Mucosa of rectum (tissue), 2 donors: ENCODE results near the gene DMBT1.

ENCODE experiments used
- H3K27ac ChIP-seq, 2 donors: one replicate each; pipeline ENCODE4 v1.7.0; 2013; ENCODE audit warnings: inconsistent platforms in 2 of 2, low read depth in 2 of 2, low read length in 2 of 2
- H3K27me3 ChIP-seq, 2 donors: one replicate each; pipeline ENCODE4 v1.7.0; 2013; ENCODE audit warnings: low read length in 2 of 2; ENCODE audit not compliant: control insufficient read depth in 2 of 2, insufficient read depth in 2 of 2
- H3K36me3 ChIP-seq, 2 donors: one replicate each; pipeline ENCODE4 v1.7.0; 2013; ENCODE audit warnings: low read length in 2 of 2; ENCODE audit not compliant: control insufficient read depth in 2 of 2, insufficient read depth in 2 of 2
- H3K4me1 ChIP-seq, 2 donors: one replicate each; pipeline ENCODE4 v1.7.0; 2013; ENCODE audit warnings: low read length in 2 of 2, mild to moderate bottlenecking in 1 of 2; ENCODE audit not compliant: control insufficient read depth in 2 of 2, insufficient read depth in 2 of 2
- H3K4me3 ChIP-seq, 2 donors: one replicate each; pipeline ENCODE4 v1.7.0; 2013; ENCODE audit warnings: low read length in 2 of 2
- H3K9ac ChIP-seq, 2 donors: one replicate each; pipeline ENCODE4 v1.7.0; 2013; ENCODE audit warnings: low read length in 2 of 2, low read depth in 1 of 2, mild to moderate bottlenecking in 1 of 2
- H3K9me3 ChIP-seq, 2 donors: one replicate each; pipeline ENCODE4 v1.7.0; 2013; ENCODE audit warnings: low read length in 2 of 2; ENCODE audit not compliant: control insufficient read depth in 2 of 2
- donor health status: healthy.
- donor health status: Normal muscosa, but diverticular disease.

Gene DMBT1

DNA sequence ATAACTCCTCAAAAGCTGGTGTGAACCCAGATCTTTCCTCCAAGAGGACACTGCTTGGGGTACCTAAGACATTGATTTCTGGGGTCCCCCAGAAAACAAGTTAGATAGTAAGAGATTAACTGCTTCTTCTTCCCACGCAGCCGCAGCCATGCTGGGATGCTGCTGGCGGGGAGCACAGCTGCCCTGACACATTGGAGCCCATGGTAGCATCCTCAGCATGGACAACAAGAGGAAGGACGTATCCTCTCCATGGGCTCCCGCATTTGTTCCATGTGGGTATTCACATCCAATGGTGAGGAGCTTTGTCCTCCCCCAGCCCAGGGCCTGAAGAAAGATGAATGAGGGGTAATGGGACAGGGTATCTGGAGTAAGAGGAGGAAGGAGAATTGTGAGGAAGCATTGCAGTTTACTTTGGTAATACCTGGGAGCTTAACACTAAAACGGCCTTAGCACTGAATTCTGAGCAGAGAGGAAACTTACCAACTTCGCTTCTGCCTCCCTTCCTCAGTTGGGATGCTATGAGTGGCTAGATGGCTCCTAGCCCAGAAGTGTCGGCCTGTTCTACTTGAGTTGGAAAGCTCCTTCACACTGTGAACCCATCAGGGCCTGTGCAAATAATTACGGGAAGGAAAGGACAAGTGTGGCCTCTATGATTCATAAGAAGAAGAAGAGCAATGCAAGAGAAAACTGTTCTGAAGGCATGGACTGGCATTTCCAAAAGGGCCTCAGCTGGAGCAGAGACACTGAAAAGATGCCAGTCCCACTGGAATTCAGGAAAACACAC, 95.2 kb downstream of the DMBT1 start:
- Histone ChIP-seq H3K36me3 (no peaks in the 10 kb centered on the region), H3K27me3 (peaks cover 0 to 8% of the 10 kb centered on the region in 2 donors), H3K9ac (no peak overlapping the region), H3K4me1 (no peaks in the 10 kb centered on the region), H3K4me3 (no peak overlapping the region), H3K27ac (no peak overlapping the region), H3K9me3 (no peaks in the 10 kb centered on the region)

DNA sequence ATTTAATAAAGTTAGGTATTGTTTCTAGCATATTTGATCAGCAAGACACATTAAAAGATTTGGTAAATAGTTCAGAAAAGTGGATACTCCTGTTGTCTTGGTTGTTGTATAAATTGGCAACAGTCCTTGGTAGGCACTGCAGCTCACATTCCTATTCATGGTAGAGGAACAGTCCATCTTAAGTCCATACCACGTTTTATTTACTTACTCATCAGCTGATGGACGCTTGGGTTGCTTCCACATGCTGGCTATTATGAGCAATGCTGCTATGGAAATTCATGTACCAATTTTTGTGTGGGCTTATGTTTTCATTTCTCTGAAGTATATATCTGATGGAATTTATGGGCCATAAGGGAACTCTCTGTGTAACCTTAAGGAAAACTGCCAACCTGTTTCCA, 95.8 kb downstream of the DMBT1 start:
- Histone ChIP-seq H3K36me3 (no peaks in the 10 kb centered on the region), H3K9ac (no peak overlapping the region), H3K27me3 (peaks cover 0 to 8% of the 10 kb centered on the region in 2 donors), H3K27ac (no peak overlapping the region), H3K4me1 (no peaks in the 10 kb centered on the region), H3K9me3 (no peaks in the 10 kb centered on the region), H3K4me3 (no peak overlapping the region)

DNA sequence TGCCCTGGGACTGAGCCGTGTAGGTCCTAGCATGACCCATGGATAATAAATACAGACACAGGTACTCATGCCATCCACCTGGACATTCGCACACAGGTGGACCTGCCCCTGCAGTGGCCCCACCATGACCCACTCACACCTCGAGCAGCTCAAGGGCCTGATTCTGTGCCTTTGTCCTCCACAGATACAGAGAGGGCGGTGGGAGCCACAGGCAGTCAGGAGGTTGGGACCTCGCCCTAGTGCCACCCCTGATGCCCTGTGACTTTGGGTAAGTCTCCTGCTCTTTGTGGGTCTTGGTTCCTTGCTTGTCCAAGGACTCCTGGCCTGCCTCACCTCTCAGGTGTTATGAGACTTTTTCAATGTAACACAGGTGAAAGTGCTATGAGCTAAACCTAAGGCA, 96.2 kb downstream of the DMBT1 start:
- Histone ChIP-seq H3K36me3 (no peaks in the 10 kb centered on the region), H3K4me3 (no peak overlapping the region), H3K4me1 (no peaks in the 10 kb centered on the region), H3K27ac (no peak overlapping the region), H3K9me3 (no peaks in the 10 kb centered on the region), H3K27me3 (peaks cover 0 to 8% of the 10 kb centered on the region in 2 donors), H3K9ac (no peak overlapping the region)

DNA sequence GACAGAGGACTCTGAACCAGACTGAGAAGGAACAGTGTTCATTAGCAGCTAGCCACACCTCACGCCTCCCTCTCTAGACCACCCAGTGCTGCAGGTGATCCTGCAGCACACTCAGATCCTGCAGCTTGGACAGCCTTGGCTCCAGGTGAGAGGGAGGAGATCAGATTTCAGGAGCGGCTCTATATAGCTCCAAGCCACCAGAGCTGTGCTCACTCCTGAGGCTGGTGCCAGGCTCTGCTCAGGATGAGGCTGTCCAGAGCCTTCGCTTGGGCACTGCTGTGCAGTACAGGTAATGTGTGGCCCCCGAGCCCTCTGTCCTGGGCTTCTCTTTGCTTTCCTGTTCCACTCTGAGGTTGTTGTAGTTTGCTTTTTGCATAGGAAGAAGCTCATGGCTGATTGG, 96.7 kb downstream of the DMBT1 start:
- Histone ChIP-seq H3K4me3 (no peak overlapping the region), H3K9ac (no peak overlapping the region), H3K27me3 (peaks cover 0 to 8% of the 10 kb centered on the region in 2 donors), H3K36me3 (no peaks in the 10 kb centered on the region), H3K9me3 (no peaks in the 10 kb centered on the region), H3K4me1 (no peaks in the 10 kb centered on the region), H3K27ac (no peak overlapping the region)

DNA sequence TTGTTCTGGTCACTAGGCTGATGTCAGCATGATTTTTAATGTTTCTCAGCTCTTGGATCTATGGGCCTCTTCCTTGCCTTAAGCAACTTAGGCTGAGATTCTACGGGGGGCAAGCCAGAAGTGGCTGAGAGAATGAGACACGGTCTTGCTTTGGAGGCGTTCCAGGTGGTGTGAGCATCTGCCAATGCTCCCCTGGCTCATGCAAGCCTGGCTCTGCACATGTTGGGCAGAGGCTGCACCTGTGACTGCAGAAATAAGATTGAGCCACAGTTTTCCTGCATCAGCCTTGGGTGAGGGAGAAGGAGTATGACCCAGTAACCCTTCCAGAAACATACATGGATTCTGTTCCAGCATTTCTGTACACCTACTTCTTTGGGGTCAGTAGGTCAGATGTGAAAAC, 97.2 kb downstream of the DMBT1 start:
- Histone ChIP-seq H3K27ac (no peak overlapping the region), H3K9me3 (no peaks in the 10 kb centered on the region), H3K36me3 (no peaks in the 10 kb centered on the region), H3K4me1 (no peaks in the 10 kb centered on the region), H3K9ac (no peak overlapping the region), H3K27me3 (peaks cover 0 to 4% of the 10 kb centered on the region in 2 donors), H3K4me3 (no peak overlapping the region)

DNA sequence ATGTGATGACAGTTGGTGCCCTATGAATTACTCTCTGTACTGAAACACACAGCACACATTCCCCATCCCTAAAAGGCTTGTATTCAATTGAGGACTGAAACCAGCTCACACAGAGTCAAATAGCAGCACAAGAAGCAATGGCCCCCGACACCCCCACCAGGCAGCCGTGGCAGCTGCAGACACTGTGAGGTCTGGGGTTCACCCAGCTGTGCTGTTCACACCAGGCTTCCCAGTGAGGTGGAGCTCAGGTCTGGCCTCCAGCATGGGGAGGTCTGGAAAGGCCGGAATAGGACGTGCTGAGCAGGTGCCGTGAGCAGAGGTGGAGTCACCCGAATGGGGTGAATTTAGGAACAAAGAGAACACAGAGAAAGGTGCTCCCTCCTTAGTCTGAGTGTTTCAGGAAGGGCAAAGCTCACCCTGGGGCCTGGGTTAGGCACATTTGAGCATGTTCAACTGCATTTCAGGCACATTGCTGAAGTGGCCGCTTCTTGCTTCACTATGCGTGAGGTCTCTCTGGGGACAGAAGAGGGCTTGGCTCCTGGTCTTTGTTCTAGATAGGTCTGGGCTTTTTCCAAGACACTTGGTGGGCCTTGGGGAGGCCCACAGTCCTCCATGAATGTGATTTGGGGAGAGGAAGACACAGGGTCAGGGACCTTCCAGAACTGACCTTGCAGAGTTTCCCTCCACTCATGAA, 97.9 kb downstream of the DMBT1 start:
- Histone ChIP-seq H3K9ac (no peak overlapping the region), H3K4me1 (no peaks in the 10 kb centered on the region), H3K27me3 (peaks cover 0 to 3% of the 10 kb centered on the region in 2 donors), H3K27ac (no peak overlapping the region), H3K4me3 (no peak overlapping the region), H3K36me3 (no peaks in the 10 kb centered on the region), H3K9me3 (no peaks in the 10 kb centered on the region)

DNA sequence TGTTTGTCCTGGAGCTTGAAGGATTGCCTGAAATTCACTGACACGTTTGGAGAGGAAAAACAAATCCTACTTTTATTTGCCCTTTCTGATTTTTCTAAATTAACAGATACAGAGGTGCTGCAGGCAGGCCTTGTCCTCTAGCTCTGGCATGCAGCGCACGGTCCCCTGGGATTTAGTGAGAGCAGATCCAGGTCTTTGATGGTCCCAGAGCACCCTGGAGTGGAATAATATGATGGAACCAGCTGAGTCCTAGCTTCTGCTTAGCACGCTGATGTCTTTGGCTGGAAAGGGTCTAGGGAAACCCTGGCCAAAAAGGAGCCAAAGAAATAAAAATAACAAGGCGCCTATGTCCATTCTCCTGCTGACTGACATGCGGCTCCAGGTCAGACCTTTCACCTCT, 98.6 kb downstream of the DMBT1 start:
- Histone ChIP-seq H3K9ac (no peak overlapping the region), H3K36me3 (no peaks in the 10 kb centered on the region), H3K27me3 (peaks cover 0 to 3% of the 10 kb centered on the region in 2 donors), H3K4me1 (no peaks in the 10 kb centered on the region), H3K27ac (no peak overlapping the region), H3K9me3 (no peaks in the 10 kb centered on the region), H3K4me3 (no peak overlapping the region)

DNA sequence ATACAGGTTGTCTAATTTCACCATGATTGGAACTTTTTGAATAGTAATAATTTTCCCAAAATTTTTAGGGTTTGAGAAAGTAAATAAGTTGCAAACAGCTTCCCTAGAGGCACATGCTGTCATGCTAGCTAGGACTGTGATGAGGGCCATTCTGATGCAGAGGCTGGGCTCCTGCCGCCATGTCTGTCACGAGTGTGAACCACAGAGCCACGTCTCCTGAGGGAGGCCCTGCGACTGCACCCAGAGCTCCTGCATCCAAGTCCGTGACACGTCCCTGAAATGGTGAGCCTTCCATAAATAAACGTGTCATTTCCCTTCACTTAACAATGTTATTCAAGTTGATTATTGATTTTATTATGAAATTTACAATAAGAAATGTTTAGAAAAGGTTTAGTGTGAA, 99.1 kb downstream of the DMBT1 start:
- peaks cover 0 to 3% of the 10 kb centered on the region in 2 donors for H3K27me3 ChIP-seq
- H3K36me3 ChIP-seq = no peaks in the 10 kb centered on the region
- H3K27ac ChIP-seq = no peak overlapping the region
- H3K4me3 ChIP-seq = no peak overlapping the region
- H3K9me3 ChIP-seq = no peaks in the 10 kb centered on the region
- H3K9ac ChIP-seq = no peak overlapping the region
- no peaks in the 10 kb centered on the region for H3K4me1 ChIP-seq

DNA sequence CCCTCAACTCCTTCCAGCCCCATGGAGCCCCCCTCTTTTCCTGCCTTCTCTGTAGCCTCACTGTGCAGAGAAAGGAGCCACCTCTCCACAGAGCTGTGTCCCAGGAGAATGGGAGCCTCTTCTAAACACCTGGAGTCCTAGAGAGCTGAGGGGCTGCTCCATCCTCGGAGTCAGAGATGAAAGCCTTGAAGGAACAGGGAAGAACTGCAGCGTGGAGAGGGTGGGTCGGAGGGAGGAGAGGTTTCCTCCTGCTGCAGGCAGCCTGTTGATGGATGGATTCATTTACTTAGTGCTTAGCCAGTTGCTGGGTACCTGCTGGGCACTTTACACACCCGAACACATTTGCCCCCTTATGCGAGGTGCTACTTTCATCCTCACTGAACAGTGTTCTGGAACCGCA, 100.1 kb downstream of the DMBT1 start:
- no peaks in the 10 kb centered on the region for H3K9me3 ChIP-seq
- H3K9ac ChIP-seq = no peak overlapping the region
- no peaks in the 10 kb centered on the region for H3K36me3 ChIP-seq
- no peaks in the 10 kb centered on the region for H3K4me1 ChIP-seq
- H3K27ac ChIP-seq = no peak overlapping the region
- H3K4me3 ChIP-seq = no peak overlapping the region
- H3K27me3 ChIP-seq = peaks cover 0 to 3% of the 10 kb centered on the region in 2 donors

DNA sequence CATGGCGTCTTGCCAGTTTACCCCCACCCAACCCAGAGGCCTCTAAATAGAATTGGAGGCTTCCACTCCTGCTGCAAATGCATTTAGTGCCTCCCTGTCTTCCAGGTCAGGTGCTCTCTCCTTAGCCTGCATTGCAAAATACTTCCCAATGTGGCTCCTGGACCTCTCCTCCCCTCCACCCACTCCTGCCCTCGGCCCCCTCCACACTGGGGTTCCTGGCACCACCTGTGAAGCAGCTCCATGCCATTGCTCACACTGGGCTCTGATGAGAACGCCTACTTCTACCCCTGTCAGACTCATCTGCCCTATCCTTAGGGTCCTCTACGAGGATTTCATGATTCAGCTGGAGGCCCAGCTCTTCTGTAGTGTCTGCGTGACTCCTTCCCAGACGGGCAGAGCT, 101.7 kb downstream of the DMBT1 start:
- Histone ChIP-seq H3K36me3 (no peaks in the 10 kb centered on the region), H3K4me3 (no peak overlapping the region), H3K27ac (no peak overlapping the region), H3K4me1 (no peaks in the 10 kb centered on the region), H3K27me3 (peaks cover 0 to 2% of the 10 kb centered on the region in 2 donors), H3K9ac (no peak overlapping the region), H3K9me3 (no peaks in the 10 kb centered on the region)
